ENCODE measurements around the gene SLC16A10.

DNA sequence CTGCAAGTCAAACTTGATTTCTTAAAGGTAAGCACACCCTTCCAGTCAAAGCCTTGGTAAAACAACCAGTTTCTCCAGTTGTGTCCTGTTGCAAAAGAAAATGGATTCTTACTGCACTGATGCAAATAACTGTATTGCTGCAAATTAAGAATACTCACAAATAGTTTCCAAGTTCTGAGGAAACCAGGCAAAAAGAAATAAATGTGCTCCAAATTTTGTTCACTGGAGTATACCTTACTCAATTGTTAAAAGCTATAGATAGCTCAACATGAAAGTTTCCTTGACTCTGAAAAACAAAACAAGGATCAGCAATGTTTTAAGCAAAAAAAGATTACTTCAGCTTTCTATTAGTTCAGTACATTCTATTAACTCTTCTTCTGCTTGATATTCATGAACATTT, 75.2 kb downstream of the SLC16A10 start:
- TF ChIP-seq EZH2 (IDR thresholded peaks at IDR 0.05): no peak
- TF ChIP-seq POLR2AphosphoS5 (IDR thresholded peaks at IDR 0.05; ENCODE audit: borderline replicate concordance, low read depth, low read length): no peak
- no peak for TF ChIP-seq FOXP2 (optimal IDR thresholded peaks at IDR 0.05; ENCODE audit: control extremely low read depth, extremely low read length, insufficient read depth)
